Stimulated activated CD8-positive, alpha-beta memory T cell treated with anti-CD3 and anti-CD28 coated beads, Interleukin-12 subunit alpha, Interleukin-12 subunit beta, amount 100 ng/mL, for 1 hour (primary cell): Measurements from ENCODE around the gene TRABD2B.

Experiments
- DNase-seq: peaks from one replicate; pipeline ENCODE4 v3.0.0-alpha.2; 2020; ENCODE audit warnings: low read depth

Gene TRABD2B

DNA sequence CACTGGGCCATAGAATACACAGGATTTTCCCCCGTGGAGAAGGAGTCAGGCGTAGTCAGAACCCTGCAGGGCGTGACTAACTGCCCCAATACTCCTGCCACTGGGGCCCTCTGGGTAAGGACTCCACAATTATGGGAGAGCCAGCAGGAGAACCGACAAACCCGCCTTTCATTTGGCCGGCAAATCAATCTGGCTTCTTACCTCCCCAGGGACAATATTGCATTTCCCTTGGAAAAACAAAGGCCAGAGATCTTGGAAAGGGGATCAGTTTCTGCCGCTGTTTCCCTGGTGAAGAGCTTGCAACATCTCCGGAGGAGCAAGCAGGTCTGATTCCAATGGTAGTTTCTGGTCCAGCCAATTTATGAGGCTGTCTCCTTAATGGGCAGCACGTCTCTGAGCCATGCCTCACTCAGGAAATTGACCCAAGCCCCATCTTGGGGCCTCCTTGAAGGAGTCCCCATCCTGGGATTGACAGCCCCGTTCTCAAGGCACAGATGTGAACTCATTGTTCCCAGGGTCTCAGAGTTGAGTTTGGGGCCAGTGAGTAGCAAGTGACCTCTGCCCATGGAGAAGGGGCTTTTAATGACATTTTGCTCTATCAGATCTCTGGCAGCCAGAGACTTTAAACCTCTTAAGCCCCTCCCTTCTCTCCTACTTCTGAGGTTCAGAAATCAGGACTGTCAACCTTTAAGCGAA is 4.3 kb downstream of the TRABD2B start:
- no peak for DNase-seq

DNA sequence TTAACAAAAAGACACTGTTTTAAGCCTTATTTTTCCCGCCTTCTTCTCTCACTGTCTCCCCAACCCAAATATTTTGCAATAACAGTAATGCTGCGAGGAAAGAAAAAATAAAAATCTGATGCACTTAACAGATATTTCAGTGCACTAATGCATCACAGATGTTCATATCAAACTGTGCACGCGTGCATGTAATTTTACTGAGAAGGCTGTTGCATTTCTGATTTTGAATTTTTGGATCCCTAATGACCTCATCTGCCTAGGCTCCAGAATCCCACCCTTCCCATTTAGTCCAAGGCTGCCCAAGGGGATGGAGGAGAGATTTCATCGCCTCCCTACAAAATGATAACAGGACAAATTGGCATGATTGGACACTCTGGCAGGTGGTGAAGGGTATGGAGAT is 5.5 kb downstream of the TRABD2B start:
- no peak for DNase-seq

DNA sequence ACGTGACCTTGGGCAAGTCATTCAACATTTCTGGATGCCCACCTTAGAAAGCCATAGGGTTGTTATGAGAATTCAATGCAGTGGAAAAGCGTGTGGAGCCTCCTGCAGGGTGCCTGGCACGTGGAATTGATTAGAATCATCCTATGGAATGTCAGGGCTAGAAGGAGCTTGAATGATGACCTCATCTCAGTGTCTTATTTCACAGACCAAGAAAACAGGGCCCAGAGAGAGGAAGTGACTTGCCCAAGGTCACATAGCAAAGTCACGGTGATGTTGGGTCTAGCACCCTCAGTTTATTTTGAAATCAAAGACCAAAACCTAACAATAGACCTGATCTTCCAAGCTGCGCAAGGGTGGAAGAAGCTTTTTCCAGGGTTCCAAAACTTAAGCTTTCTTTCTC is 6.0 kb downstream of the TRABD2B start:
- DNase-seq = no peak

DNA sequence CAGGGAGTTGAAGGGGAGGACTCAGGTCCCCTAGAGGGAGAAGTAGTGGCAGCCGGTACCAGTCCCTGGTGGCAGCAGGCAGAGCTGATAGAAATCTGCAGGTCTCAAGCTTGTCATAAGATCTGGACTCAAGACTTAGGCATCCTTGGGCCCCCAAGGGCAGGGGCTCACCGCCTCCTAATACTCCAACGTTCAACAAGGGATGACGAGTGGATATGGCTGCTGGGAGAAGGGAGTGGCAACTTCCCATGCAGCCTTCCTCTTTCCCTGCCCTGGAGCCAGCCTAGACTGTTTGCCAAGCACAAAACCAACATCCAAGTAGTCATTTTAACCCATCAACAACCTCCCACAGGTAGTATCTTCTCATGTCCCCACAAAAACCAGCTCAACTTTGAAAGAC is 6.9 kb downstream of the TRABD2B start:
- DNase-seq = no peak

DNA sequence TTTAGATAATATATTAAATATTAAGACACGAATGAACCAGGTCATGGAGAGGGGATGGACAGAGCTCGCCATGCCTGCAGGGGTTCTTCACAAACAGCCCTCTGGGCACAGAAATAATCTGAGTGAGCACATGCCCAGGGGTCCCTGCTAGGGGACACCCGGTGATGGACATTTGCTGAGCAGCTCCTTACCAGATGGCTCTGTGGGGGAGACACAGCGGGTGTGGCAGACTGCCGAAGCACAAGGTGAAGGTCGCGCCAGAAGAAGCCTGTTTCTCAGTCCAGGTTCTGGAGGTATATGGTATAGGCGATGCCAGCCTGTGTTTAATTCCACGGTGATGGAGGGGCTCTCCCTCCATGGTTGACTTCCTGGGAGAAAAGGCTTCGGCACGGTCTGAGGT is 9.6 kb downstream of the TRABD2B start:
- no peak for DNase-seq

DNA sequence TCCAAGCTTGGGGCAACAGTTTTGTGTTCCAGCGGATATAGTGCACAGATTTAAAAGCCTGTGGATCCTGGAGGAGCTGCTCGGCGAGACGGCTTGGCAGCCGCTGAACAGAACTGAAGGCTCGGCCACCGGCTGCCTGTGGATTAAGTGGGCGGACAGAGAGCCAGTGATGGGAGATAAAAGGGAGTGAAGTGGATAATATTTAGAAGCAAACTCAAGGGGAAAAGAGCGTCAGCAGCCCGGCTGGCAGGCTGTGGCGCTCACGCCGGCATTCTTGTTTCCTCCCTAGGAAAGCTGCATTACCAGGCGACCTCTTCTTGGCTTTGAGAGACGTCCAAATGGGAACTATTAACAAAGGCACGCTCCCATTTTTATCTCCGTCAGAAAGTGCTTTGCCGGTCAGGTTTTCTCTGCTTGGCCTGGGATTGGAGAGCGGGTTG is 10.4 kb downstream of the TRABD2B start:
- no peak for DNase-seq

DNA sequence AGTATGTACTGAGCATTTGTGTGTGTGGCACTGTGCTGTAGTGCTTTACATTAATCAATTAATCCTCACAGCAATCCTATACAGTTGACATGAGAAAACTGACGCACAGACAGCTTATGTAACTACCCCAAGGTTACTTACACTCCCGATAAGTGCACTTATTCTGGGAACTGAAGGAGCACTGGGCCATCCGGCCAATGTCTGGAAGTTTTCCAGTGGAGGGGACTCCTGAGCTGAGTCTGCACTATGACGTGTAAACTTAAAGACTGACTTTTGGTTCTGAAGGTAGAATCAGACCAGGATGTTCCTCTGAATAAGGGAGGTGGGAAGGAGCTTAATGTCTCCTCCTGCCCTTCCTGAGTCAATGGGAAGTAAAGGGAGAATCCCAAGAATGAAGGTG is 12.2 kb downstream of the TRABD2B start:
- no peak for DNase-seq

DNA sequence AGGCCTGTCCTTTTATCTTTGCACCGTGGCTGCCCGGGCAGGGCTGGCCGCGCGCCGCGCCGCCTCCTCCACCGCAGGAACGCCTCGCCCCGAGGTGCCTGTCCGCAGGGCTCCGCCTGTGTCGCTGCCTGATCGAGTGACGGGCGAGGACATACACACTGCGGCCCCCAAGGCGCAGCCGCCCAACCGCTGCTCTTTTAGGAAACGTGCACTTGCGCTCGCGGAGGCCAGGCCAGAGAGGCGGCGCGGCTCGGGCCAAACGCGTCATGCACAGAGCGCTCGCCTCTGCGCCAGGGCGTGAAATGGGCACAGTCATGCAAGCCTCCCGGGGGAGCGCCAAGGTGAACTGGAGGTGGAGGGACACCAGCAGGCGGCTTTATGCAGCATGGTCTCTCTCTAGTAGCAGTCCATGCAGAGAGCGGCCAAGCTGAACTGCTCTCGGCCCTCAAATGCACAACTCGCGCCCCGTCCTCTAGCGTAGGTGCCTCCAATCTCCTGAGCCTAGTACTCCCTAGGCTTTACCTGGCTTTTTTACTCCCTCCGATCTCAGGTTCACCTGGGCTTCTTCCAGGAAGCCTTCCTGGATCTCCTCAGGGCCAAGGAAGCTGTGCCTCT is 12.9 kb downstream of the TRABD2B start:
- no peak for DNase-seq

DNA sequence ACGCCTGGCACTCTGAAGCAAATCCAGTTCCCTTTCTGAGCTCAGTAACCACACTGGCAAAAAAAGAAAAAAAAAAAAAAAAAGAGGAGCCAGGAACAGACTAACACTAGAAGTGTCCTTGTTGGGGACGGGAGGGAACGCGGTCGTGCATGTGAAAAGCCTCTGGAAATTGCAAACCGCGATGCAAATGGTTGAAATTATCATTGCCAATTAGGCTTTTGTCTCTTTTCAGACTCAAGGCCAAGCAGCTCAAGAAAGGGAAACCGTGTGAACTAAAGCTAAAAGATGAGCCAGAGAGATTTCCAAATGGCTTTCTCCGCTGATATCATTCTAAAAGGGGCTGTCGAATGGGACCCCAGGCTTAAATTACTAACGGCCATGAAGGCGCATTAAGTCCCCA is 13.5 kb downstream of the TRABD2B start:
- no peak for DNase-seq

DNA sequence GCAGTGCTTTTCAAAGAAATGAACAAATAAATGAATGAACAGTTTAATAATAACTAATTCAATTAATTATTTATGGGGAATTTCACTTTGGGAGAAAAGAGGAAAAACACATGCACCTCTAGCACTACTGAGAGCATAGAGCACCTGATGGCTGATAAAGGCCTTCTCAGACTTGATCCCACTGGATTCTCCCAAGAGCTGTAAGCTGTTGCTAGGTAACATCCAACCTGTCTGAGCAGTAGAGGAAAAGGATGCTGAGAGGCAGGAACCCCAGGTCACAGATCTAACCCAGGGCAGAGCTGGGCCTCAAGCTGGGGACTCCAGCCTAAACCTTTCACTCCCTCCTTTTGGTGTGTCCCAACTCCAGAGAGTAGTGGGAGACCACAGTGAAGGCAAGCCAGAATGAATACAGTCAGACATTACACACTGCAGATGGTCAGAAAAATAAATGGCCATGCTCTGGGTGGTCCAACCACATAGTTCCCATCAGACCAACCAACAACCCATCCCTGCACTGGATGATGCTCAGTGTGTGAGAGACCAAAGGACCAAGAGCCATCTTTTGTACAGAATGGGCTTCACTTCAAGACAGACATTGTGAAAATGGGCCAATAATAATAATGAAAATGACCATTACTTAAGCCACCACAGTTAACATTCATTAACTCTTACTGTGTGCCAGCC is 15.4 kb downstream of the TRABD2B start:
- DNase-seq = no peak

DNA sequence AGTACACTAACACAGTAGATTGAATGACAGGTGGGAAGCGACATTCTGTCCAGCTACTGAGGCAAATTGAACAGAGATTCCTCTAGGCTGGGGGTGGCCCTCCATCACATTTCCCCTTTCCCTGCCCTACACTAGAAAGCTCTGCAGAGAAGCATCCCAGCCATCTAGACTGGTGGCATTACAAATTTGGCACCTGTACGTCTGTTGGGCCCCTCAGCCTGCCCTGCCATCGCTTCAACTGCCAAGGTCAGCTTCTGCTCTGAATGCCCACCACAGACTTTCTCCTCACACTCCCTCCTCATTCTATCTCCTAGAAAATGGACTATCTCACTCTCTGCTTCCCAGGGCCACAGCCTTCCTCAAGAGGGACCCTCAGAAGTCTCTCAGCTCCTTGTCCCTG is 16.7 kb downstream of the TRABD2B start:
- no peak for DNase-seq

DNA sequence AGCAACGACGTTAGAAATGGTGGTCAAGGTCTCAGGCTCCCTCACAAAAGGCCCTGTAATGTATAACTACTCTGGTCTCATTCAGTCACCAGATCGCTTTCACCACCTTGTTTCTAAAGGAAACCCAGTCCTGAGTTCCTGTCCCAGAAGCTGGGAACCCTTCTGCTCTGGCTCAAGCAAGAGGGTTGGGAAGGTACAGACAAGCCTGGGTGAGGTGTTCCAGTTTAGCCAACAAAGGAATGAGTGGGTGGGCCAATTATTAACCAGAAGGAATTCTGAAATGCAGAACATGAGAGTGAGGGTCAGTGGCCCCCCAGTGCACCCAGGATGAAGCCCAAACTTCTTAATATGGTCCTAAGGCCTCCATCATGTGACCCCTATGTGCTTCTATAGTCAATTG is 17.5 kb downstream of the TRABD2B start:
- no peak for DNase-seq

DNA sequence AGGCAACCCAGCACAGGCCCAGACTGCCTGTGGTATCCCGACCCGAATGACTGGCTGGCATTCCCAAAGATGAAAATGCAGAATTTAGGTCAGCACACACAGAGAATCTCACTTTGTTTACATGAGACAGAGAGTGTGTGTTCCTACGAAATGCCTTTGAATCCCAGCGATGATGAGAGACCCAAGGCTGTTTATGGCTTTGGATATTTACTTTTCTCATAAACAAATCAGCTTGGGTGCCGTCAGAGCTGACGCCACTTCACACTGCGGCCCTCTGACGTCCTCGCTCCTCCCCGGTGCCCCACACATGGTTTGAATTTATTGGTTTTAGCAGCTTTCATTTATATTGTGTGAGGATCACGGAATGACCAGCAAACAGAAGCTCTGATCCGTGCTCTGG is 18.7 kb downstream of the TRABD2B start:
- DNase-seq = no peak

DNA sequence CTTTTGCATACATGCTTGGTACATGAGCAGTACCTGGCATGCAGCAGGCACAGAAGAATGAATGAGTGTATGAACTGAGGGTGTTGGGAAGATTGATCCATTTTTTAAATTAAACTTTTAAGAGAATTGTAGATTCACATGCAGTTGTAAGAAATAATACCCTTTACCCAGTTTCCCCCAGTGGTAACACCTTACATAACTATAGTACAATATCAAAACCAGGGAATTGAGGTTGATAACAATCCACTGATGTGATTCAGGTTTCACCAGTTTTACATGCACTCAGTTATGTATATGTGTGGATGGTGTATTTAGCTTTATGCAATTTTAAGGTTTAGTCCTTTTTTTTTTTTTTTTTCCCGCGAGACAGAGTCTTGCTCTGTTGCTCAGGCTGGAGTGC is 20.5 kb downstream of the TRABD2B start:
- no peak for DNase-seq

DNA sequence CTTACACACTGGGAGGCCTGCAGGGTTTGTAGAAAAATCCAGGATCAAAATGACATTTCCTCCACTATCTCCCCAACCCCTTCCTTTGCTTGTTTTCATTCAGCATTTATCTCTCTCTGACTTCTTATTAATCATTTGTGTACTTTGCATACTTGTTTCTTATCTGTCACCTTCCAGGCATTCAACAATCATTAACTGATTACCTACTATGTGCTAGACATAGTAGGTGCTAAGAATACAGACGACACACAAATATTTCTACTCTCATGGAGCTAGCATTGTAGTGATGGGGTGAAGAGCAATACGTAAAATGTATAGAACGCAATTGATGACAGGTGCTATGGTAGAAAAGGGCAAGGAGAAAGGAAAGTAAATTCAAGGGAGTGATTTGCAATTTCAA is 20.9 kb downstream of the TRABD2B start:
- no peak for DNase-seq

DNA sequence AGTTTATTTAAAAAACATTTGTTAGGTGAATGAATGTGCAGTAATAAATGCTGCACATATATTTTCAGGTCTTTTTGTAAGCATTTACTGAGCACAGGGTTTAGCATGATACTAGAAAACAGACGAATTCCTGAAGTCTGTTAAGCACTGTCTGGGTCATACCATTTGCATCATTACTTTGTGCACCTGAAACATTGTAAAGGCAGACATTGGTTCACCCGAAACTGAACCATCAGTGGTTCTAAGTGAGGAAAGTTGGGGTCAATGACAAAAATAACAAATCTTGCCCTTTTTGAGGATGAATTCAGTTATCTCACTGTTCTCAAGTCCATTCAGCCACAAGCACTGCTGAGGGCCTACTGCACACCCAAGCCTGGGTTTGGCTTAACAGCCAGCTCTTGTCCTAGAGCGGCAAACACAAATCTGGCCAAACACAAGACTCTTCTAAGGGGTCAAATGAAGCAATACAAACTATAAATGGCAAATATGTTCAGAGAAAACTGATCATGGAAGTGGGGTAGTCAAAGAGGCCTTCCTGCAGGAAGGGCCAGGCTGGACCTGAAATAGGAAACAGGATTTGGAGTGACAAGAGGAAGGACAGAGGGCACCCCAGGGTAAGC is 21.8 kb downstream of the TRABD2B start:
- no peak for DNase-seq

DNA sequence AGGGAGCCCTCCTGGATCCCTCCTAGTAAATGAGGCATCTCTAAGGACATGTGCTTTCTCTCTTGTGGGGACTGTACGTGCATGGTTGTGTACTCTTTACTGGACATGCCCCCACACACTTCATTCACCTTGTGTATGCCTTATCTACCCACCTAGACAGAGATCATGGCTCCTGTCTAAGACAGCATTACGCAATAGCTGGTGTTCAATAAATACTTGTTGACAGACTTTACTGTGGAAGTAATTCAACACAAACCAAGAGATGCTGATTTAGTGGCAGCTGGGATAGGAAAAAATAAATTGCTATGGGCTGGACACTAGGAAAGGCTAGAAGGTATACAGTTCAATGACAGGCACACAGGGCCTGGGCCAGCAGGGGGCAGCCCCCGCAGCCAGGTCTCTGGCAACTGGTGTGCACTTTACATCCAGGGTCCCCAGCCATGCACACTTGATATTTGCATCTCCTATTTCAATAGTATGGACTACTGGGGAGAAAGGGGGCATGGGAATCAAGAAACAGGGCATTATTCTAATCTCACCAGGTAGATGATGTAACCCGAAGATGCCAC is 24.2 kb downstream of the TRABD2B start:
- DNase-seq = no peak

DNA sequence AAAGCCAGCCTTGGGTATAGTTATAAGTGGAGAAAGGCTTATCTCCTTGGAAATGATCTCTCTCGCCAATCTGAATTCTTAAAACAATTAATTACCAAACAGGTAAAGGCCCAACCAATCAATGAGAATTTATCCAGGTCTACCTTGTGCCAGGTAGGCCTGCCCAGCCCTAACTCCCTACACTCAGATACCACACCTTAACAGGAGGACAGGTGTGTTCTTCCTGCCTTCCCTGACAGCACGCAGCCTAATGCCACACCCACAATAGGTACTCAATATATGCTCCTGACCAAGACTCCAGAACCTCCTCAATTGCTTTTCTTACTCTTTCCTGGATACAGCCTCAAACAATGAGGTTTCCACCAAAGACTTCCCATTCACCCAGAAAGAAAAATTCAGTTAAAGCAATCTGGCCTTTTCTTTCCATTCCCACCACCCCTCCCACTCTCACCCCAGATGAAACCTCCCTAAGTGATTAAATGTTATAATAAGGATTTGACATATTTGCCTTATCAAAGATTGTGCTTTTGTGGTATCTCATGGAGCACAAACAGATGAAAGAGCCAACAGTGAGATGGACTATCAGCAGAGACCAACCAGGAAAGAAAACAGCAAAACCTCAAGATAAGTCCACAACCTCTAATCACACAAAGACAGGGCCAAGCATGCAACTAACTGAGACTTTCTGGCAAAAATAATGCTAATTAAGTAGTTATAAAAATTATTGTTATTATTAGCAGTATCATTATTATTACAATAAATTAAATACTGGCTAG is 25.6 kb downstream of the TRABD2B start:
- DNase-seq = no peak

DNA sequence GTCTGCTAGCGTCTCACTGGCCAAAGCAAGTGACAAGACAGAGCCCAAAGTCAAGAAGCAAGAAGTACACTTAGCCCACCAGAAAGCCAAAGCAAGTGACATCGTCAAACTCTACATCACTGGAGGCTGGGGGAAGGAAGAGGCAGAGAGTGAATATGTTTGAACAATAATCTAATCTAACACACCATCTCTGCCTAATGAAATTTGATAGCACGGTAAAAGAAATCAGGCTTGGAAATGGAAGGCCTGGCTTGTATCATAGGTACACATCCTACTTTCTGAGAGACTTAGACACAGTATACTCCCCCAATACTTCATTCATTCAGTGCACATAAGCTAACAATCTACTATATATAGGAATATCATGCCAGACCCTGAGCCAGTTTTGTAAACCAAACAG is 26.3 kb downstream of the TRABD2B start:
- no peak for DNase-seq

DNA sequence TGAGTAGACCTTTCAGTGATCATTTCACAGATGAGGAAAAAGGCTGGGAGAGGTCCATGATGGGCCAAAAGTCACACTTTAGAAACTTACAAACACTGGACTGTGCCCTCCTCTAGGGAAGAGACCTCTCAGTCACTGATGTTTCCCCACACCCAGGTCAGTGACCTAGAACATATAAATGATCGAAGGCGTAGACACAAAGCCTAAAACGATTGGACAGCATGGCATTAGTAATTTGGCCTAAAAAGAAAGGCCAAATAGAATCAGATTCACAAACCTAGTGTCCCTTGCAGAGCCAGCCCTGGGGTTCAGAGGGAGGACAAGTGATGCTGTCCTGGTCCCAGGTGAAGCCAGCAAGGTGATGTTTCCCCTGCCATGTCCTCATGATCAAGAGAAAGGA is 27.7 kb downstream of the TRABD2B start:
- DNase-seq = no peak

DNA sequence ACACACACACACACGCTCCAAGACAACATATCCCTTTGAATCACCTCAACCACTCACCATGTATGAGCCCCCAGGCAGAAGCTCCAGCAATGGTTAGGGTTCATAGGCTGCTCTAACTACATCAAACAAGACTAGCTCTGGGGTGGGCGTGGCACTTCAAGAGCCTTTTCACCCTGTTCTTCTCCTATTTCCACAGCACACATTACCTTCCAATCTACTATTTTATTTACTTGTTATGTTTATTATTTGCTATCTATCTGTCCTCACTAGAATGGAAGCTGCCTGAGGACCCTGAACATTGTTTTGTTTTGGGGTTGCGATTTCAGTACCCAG is 28.7 kb downstream of the TRABD2B start:
- no peak for DNase-seq

DNA sequence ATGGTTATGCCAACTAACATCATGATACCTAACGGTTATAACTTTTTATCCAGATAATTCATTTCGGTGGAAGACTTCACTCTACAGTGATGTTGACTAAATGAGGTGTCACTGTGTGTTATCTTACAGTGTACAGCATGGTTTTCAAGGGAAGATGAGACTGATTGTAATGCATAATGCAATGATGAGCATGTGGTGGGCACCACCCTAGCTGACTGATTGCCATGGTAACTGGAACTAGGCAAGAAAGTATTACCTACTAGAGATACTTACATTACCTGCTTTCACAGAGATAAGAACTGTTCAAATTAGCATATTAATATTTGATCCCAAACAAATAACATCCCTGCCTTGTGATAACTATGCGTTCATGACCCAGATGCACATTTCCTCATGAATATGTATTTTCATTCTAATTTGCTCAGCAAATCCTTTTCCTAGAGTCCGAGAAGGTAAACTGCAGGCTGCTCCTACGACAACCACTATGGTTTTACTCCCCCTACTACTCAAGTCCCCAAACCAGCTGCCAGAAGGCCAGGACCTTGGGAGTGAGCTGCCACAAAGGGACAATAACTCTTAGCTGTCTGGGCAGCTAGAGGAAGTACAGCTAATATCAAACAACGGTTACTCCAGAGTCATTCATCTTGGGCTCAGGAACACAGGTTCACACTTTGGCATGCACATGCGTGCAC is 29.2 kb downstream of the TRABD2B start:
- no peak for DNase-seq
